H1 (cell line): ENCODE results near the gene C1QTNF7. TPM values are rescaled to one million over a fixed set of nuclear protein-coding genes. Genes with fewer than 3 reads are reported as not detected.

ENCODE experiments used
- EZH2 ChIP-seq: fragments of 200-600 bp; sonication (generic); IDR thresholded peaks from 2 replicates; pipeline ENCODE4 v1.7.1; 2012; ENCODE audit warnings: low read depth, mild to moderate bottlenecking, moderate library complexity, low read length, inconsistent platforms; ENCODE audit not compliant: severe bottlenecking
- FOSL1 ChIP-seq: IDR thresholded peaks from 2 replicates; pipeline ENCODE4 v1.6.1; 2011; ENCODE audit warnings: mild to moderate bottlenecking, low read depth, low read length, moderate library complexity; ENCODE audit not compliant: insufficient read depth
- GABPA ChIP-seq: IDR thresholded peaks from 2 replicates; pipeline ENCODE4 v1.6.1; 2011; ENCODE audit warnings: mild to moderate bottlenecking, low read length, moderate library complexity, borderline replicate concordance; ENCODE audit not compliant: insufficient read depth
- MAFK ChIP-seq: IDR thresholded peaks from 2 replicates; pipeline ENCODE4 v1.6.1; 2012; ENCODE audit warnings: low read depth, mild to moderate bottlenecking, improper control_type of control experiment, low read length
- NRF1 ChIP-seq: IDR thresholded peaks from 2 replicates; pipeline ENCODE4 v1.6.1; 2011; ENCODE audit warnings: mild to moderate bottlenecking, low read depth, low read length, improper control_type of control experiment
- SAP30 ChIP-seq: fragments of 300-600 bp; sonication (generic); IDR thresholded peaks from 2 replicates; pipeline ENCODE4 v1.7.1; 2012; ENCODE audit warnings: low read length, moderate library complexity, mild to moderate bottlenecking, inconsistent platforms; ENCODE audit not compliant: insufficient read depth, insufficient replicate concordance
- SP4 ChIP-seq: IDR thresholded peaks from 2 replicates; pipeline ENCODE4 v1.6.1; 2012; ENCODE audit warnings: low read length, inconsistent platforms
- TAF7 ChIP-seq: optimal IDR thresholded peaks from 2 replicates; pipeline ENCODE3; 2011; ENCODE audit warnings: low read depth, mild to moderate bottlenecking, inconsistent platforms, low read length, moderate library complexity, borderline replicate concordance
- polyA plus RNA-seq, 7 experiments: library from polyadenylated mRNA; depleted of rRNA in 3 of 7; stranded (reverse) in 5 of 7; unstranded in 2 of 7; fragments of >200 nt in 5 of 7; fragments of 200-250 nt in 2 of 7; gene quantifications; 1 replicate in 5 of 7; 2 replicates in 1 of 7; 4 replicates in 1 of 7; pipeline versions ENCODE4 v1.2.1 to v1.2.3, GENCODE V29; 2011 to 2013; ENCODE audit warnings: missing spikeins in 2 of 7, mixed read lengths in 2 of 7
- total RNA-seq: library from RNA; stranded (reverse); fragmentation: NEBNext Ultra II Directional; extraction: Animal tissue kit (Norgen Biotek cat#: 25700); gene quantifications from 2 replicates; pipeline ENCODE4 v1.2.1, GENCODE V29; 2021
- TF ChIP-seq, protein P1 (sequence below): fragments of 300-600 bp; sonication (generic); IDR thresholded peaks from 2 replicates; pipeline ENCODE4 v1.7.1; 2012; ENCODE audit warnings: low read length, moderate library complexity, mild to moderate bottlenecking, inconsistent platforms; ENCODE audit not compliant: insufficient replicate concordance
- TF ChIP-seq, protein P2 (sequence below): IDR thresholded peaks from 2 replicates; pipeline ENCODE4 v1.6.1; 2011; ENCODE audit warnings: low read depth, mild to moderate bottlenecking, low read length; ENCODE audit not compliant: insufficient read depth
- TF ChIP-seq, protein P3 (sequence below): IDR thresholded peaks from 2 replicates; pipeline ENCODE4 v1.6.1; 2012; ENCODE audit warnings: inconsistent platforms

C1QTNF7 gene
- total and polyA plus RNA-seq, 2 of the 8 experiments (the other 6 are each of a cell fraction or from before 2014, with no cell fraction given), result not detected

DNA sequence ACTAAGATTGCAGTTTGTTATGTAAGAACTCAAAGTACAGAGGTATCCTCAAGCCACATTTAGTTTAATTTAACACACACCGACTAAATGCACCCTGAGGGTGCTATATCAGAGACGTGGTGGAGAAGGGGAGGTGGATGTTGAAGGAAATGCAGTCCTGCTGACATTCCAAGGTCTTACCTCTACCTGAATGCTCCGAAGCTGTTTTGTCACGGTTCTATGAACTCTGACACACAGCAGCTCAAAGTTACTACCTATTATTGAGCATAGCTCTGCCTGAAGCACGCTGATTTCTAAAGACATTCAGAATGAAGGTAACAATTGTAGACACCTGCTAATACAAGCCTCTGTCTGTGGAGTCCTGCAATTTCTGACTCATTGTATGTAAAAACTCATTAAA, 48.6 kb downstream of the C1QTNF7 start (continued):
- TF ChIP-seq, protein P1, sequence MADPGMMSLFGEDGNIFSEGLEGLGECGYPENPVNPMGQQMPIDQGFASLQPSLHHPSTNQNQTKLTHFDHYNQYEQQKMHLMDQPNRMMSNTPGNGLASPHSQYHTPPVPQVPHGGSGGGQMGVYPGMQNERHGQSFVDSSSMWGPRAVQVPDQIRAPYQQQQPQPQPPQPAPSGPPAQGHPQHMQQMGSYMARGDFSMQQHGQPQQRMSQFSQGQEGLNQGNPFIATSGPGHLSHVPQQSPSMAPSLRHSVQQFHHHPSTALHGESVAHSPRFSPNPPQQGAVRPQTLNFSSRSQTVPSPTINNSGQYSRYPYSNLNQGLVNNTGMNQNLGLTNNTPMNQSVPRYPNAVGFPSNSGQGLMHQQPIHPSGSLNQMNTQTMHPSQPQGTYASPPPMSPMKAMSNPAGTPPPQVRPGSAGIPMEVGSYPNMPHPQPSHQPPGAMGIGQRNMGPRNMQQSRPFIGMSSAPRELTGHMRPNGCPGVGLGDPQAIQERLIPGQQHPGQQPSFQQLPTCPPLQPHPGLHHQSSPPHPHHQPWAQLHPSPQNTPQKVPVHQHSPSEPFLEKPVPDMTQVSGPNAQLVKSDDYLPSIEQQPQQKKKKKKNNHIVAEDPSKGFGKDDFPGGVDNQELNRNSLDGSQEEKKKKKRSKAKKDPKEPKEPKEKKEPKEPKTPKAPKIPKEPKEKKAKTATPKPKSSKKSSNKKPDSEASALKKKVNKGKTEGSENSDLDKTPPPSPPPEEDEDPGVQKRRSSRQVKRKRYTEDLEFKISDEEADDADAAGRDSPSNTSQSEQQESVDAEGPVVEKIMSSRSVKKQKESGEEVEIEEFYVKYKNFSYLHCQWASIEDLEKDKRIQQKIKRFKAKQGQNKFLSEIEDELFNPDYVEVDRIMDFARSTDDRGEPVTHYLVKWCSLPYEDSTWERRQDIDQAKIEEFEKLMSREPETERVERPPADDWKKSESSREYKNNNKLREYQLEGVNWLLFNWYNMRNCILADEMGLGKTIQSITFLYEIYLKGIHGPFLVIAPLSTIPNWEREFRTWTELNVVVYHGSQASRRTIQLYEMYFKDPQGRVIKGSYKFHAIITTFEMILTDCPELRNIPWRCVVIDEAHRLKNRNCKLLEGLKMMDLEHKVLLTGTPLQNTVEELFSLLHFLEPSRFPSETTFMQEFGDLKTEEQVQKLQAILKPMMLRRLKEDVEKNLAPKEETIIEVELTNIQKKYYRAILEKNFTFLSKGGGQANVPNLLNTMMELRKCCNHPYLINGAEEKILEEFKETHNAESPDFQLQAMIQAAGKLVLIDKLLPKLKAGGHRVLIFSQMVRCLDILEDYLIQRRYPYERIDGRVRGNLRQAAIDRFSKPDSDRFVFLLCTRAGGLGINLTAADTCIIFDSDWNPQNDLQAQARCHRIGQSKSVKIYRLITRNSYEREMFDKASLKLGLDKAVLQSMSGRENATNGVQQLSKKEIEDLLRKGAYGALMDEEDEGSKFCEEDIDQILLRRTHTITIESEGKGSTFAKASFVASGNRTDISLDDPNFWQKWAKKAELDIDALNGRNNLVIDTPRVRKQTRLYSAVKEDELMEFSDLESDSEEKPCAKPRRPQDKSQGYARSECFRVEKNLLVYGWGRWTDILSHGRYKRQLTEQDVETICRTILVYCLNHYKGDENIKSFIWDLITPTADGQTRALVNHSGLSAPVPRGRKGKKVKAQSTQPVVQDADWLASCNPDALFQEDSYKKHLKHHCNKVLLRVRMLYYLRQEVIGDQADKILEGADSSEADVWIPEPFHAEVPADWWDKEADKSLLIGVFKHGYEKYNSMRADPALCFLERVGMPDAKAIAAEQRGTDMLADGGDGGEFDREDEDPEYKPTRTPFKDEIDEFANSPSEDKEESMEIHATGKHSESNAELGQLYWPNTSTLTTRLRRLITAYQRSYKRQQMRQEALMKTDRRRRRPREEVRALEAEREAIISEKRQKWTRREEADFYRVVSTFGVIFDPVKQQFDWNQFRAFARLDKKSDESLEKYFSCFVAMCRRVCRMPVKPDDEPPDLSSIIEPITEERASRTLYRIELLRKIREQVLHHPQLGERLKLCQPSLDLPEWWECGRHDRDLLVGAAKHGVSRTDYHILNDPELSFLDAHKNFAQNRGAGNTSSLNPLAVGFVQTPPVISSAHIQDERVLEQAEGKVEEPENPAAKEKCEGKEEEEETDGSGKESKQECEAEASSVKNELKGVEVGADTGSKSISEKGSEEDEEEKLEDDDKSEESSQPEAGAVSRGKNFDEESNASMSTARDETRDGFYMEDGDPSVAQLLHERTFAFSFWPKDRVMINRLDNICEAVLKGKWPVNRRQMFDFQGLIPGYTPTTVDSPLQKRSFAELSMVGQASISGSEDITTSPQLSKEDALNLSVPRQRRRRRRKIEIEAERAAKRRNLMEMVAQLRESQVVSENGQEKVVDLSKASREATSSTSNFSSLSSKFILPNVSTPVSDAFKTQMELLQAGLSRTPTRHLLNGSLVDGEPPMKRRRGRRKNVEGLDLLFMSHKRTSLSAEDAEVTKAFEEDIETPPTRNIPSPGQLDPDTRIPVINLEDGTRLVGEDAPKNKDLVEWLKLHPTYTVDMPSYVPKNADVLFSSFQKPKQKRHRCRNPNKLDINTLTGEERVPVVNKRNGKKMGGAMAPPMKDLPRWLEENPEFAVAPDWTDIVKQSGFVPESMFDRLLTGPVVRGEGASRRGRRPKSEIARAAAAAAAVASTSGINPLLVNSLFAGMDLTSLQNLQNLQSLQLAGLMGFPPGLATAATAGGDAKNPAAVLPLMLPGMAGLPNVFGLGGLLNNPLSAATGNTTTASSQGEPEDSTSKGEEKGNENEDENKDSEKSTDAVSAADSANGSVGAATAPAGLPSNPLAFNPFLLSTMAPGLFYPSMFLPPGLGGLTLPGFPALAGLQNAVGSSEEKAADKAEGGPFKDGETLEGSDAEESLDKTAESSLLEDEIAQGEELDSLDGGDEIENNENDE, result no peak
- no peak for TF ChIP-seq GABPA
- TF ChIP-seq MAFK, result no peak
- no peak for TF ChIP-seq SP4
- no peak for TF ChIP-seq FOSL1
- TF ChIP-seq, protein P2, sequence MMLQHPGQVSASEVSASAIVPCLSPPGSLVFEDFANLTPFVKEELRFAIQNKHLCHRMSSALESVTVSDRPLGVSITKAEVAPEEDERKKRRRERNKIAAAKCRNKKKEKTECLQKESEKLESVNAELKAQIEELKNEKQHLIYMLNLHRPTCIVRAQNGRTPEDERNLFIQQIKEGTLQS, result no peak
- TF ChIP-seq, protein P3, sequence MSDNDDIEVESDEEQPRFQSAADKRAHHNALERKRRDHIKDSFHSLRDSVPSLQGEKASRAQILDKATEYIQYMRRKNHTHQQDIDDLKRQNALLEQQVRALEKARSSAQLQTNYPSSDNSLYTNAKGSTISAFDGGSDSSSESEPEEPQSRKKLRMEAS, result no peak
- TF ChIP-seq NRF1, result no peak
- no peak for TF ChIP-seq TAF7
- no peak for TF ChIP-seq SAP30
- TF ChIP-seq EZH2, result no peak
